PC-9 (cell line): ENCODE measurements around the gene WDR17.
A peak's percentile ranks its signal among the peaks of the same experiment; 100 is the strongest.

Experiments
- CTCF ChIP-seq: fragments of 200-600 bp; sonication (generic); conservative IDR thresholded peaks from 2 replicates; pipeline ENCODE4 v1.6.1; 2017; ENCODE audit warnings: mixed run types, antibody characterized with exemption, mild to moderate bottlenecking, moderate library complexity
- EZH2 ChIP-seq: fragments of 200-600 bp; sonication (generic); IDR thresholded peaks from 2 replicates; pipeline ENCODE4 v1.8.0; 2017; ENCODE audit warnings: antibody characterized with exemption, low read depth

- TF ChIP-seq CTCF (peak; percentile 56), EZH2 (no peak)
Observed at GRCh38 chr4:176034499-176034898, 31.1 kb upstream of the WDR17 start.
